GM18951 (cell line): ENCODE results near the gene TNFRSF18.

Experiments
- POLR2A ChIP-seq: IDR thresholded peaks from 4 replicates; pipeline ENCODE4 v1.6.1; 2011; ENCODE audit warnings: mild to moderate bottlenecking; ENCODE audit not compliant: insufficient read length, insufficient read depth; ENCODE audit errors: extremely low read depth
- in situ Hi-C: fragments of 300-500 bp; cut with MboI; formaldehyde crosslinking; loops from one replicate; pipeline ENCODE4 v1.12.0; 2022; ENCODE audit warnings: low sequenced_read_pairs, mixed read lengths, inconsistent platforms; ENCODE audit not compliant: unreplicated experiment

TNFRSF18 gene

GRCh38 chr1:1157426-1157913 is 48.9 kb downstream of the TNFRSF18 start:
- in situ Hi-C loops: no loop called here

GRCh38 chr1:1157033-1157365 is 49.4 kb downstream of the TNFRSF18 start:
- no peak for TF ChIP-seq POLR2A
- in situ Hi-C loops: no loop called here

More at GRCh38 chr1:1157426-1157913, 48.9 kb downstream of the TNFRSF18 start:
- TF ChIP-seq POLR2A: peak; percentile 61

GRCh38 chr1:1156140-1157032 is 50.0 kb downstream of the TNFRSF18 start:
- no peak for TF ChIP-seq POLR2A
- in situ Hi-C loops: no loop called here

GRCh38 chr1:1155258-1155657 is 51.1 kb downstream of the TNFRSF18 start:
- in situ Hi-C loops: no loop called here

GRCh38 chr1:1153874-1154273 is 52.5 kb downstream of the TNFRSF18 start:
- in situ Hi-C loops: no loop called here
- no peak for TF ChIP-seq POLR2A

More at GRCh38 chr1:1155258-1155657, 51.1 kb downstream of the TNFRSF18 start:
- TF ChIP-seq POLR2A: no peak
